Measurements from ENCODE around the gene CORO7.

DNA sequence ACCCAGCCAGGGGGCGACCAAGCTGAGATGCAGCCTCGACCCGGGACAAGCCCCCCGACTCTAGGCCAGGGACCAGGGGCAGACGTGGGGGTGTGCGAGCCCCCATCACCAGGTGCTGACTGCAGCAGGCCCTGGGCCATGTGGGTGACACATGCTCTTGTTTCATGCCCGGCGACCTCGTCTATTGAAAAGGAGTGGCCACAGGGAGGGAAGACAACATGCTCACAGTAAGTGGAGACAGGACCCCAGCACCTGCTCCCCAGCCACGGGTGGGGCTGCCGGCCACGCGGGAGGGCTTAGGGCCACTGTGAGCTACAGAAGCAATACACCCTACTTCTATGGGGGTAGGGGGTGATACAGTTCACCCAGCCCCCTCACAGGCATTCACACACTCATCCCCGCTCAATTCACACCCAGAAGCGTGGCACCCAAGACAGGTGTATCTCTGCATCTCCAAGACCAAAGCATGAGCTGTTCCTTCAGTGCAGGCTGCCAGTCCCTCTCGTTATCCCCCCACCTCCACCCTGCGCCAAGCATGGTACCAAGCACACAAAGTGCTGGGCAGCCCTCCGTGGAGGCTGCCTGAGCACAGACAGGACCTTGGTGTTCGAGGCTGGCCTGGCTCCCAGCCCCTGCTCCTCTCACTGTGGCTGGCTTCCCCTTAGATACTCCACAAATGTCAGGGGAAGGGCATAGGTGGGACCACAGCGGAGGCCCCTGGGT is 31.2 kb downstream of the CORO7 start:
- no peak for TF ChIP-seq EP300 (IDR thresholded peaks at IDR 0.05; ENCODE audit: borderline replicate concordance in 1 of 2, low read depth in 1 of 2, low read length in 1 of 2)
- TF ChIP-seq, protein P1, sequence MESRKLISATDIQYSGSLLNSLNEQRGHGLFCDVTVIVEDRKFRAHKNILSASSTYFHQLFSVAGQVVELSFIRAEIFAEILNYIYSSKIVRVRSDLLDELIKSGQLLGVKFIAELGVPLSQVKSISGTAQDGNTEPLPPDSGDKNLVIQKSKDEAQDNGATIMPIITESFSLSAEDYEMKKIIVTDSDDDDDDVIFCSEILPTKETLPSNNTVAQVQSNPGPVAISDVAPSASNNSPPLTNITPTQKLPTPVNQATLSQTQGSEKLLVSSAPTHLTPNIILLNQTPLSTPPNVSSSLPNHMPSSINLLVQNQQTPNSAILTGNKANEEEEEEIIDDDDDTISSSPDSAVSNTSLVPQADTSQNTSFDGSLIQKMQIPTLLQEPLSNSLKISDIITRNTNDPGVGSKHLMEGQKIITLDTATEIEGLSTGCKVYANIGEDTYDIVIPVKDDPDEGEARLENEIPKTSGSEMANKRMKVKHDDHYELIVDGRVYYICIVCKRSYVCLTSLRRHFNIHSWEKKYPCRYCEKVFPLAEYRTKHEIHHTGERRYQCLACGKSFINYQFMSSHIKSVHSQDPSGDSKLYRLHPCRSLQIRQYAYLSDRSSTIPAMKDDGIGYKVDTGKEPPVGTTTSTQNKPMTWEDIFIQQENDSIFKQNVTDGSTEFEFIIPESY (IDR thresholded peaks at IDR 0.05; ENCODE audit: borderline replicate concordance, low read depth): no peak
- TF ChIP-seq, protein P2, sequence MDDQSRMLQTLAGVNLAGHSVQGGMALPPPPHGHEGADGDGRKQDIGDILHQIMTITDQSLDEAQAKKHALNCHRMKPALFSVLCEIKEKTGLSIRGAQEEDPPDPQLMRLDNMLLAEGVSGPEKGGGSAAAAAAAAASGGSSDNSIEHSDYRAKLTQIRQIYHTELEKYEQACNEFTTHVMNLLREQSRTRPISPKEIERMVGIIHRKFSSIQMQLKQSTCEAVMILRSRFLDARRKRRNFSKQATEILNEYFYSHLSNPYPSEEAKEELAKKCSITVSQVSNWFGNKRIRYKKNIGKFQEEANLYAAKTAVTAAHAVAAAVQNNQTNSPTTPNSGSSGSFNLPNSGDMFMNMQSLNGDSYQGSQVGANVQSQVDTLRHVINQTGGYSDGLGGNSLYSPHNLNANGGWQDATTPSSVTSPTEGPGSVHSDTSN (IDR thresholded peaks at IDR 0.05): no peak

Measured in SK-N-SH (cell line).